ENCODE results near the gene PHACTR1.
A peak's percentile ranks its signal among the peaks of the same experiment; 100 is the strongest.

The PHACTR1 gene

GRCh38 chr6:13030396-13030795 lies 313.8 kb downstream of the PHACTR1 start:
- no peak for DNase-seq (ENCODE audit: low spot score)

GRCh38 chr6:13032566-13032965 lies 316.0 kb downstream of the PHACTR1 start:
- DNase-seq (ENCODE audit: low spot score), result no peak

DNA sequence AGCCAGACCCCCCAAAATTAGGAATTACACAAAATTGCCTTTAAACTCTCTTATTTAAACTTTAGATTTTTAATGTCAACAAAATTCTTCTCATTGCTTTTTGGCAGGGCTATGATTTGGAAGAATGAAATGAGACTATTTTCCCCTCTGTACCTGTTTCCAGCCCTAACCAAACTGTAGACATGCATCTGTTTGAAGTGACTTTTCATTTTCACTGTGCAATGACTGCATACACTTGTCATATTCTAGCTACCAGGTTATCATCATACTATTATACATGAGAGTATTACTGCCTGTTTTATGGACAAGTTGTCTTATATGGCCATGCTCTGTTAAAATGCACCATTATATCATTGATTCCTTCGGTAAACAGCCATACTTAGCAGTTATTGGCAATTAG lies 316.6 kb downstream of the PHACTR1 start:
- DNase-seq (ENCODE audit: low spot score), result no peak

DNA sequence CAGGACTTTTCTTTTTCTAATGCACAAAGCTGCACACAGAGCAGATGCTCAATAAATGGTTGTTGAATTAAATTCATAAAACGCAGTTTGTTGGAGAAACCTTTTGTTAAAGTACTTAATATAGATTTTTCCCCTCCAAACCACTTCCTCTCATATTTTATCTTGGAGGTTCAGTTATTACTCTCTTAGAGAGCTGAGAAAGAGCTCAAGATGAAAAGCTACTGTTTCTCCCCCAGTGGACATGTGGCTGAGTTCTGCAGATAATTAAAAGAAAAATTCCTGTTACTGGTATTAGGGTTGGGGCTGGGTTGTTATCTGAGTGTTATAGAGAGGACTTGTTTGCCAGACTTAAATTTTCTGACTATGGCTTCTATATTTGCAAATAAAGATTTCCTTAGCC lies 317.7 kb downstream of the PHACTR1 start:
- no peak for DNase-seq (ENCODE audit: low spot score)

- no peak for DNase-seq (ENCODE audit: low spot score)
These were observed 319.0 kb downstream of the PHACTR1 start for GRCh38 chr6:13035606-13036005.

DNA sequence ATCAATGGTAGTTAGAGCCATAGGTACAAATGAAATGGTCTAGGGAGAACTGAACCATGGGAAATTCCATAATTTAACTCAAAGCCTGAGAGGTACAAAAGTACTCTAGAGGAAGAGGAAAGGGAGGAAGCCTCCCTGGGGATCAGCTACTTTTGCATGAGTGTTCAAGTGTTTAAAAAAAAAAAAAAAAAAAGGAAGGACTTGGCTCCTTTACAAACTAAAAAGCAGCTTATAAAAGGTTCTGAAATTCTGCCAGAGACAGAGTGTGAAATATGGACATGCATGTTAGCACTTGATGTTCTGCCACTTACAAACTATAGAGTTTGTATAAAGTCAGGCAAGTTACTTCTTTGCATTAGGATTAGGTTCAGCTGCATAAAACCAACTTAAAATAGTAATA lies 321.7 kb downstream of the PHACTR1 start:
- no peak for DNase-seq (ENCODE audit: low spot score)

DNA sequence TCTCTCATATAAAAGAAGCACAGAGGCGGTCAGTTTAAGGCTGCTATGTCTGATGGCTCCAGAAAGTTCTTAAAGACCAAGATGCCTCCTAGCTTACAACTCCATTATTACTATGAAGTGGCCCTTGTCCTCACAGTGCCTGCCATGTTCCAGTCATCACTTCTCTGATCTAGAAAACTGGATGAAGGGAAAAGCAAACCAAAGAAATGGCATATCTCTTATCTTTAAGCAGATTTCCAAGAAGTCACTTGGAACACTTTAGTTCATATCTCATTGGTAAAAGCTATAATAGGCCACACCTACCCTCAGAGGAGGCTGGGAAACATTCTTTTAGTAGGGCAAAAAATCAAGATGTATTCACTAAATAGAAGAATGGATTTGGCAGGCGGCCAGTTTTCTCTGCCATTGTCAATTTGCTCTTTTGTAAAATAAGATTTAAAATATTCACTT lies 322.2 kb downstream of the PHACTR1 start:
- DNase-seq (ENCODE audit: low spot score), result no peak

GRCh38 chr6:13044390-13044789 lies 327.8 kb downstream of the PHACTR1 start:
- peak; percentile 53 for DNase-seq (ENCODE audit: low spot score)

DNA sequence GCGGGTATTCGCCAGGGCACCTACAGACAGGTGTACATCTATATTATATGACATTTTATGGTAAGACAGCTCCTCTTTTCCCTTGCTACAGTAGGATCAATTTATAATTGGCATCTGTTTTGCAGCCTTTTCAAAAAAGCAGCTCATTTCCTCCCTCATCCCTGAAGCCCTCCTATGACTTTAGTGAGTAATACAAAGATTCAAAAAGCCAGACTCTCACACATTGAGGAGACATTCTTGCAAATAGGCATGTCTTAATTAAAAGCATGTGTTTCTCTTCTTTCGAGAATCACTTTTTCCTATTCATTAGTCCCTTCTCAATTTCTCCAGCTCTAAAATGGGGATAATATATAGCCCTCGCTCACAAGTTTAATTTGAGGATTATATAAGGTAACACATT lies 328.3 kb downstream of the PHACTR1 start:
- no peak for DNase-seq (ENCODE audit: low spot score)

GRCh38 chr6:13045676-13046075 lies 329.1 kb downstream of the PHACTR1 start:
- no peak for DNase-seq (ENCODE audit: low spot score)

- no peak for DNase-seq (ENCODE audit: low spot score)
These were observed 329.5 kb downstream of the PHACTR1 start for GRCh38 chr6:13046084-13046483.

DNA sequence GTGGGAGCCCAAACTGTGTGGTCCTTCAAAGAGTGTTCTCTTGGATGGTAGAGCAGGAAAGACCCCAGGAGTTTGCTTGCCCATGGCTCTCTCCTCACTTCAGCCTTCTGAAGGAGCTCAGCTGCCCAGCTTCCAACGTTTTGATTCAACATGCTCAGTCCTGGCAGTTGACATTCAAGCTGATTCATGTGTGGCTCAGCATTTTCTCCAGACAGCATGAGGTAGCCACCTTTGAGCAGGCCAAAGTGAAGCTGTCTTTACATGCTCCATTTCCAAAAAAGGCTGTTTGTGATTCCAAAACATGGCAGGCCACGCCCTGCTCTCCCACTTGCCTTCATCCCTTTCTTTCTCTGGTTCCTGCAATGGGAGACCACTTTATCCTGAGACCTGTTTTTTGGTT lies 331.5 kb downstream of the PHACTR1 start:
- no peak for DNase-seq (ENCODE audit: low spot score)

GRCh38 chr6:13049666-13050254 lies 333.2 kb downstream of the PHACTR1 start:
- no peak for DNase-seq (ENCODE audit: low spot score)

DNA sequence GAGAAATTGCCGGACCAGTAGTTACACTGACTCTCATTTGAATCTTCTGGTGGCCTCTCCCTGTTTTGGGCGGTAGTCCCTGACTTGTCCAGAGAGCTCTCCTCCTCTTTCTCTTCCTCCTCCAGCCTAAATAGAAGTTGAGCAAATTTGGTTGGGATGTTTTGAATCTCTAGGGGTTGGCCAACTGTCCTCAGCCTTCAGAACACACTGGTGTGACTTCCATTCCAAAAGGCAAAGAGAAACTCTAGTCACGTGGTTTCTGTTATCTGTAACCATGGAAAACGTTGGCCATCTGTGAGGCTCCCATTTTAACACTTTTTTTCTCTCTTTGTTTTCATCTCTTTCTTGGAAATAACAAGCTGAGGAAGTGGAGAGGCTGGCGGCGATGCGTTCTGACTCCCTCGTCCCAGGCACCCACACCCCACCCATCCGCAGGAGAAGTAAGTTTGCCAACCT lies 336.5 kb downstream of the PHACTR1 start:
- DNase-seq (ENCODE audit: low spot score), result no peak

DNA sequence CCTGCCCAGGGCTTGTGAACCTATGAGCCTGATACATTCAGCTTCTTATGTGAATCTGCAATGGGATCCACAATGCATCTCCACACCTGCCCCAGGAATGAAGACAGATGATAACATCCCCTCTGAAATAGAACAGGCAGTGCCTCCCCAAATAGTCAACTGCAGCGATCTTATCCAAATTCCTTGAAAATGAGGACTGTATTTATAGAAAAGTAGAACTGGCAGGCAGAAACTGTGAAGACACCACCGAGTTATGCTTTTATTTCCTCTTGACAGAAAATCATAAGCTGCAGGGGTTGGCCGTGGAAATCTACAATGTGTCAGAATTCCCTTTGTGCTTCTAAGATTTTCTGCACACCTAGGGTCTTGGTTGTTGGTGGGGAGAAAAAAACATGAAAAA lies 341.5 kb downstream of the PHACTR1 start:
- DNase-seq (ENCODE audit: low spot score), result no peak

DNA sequence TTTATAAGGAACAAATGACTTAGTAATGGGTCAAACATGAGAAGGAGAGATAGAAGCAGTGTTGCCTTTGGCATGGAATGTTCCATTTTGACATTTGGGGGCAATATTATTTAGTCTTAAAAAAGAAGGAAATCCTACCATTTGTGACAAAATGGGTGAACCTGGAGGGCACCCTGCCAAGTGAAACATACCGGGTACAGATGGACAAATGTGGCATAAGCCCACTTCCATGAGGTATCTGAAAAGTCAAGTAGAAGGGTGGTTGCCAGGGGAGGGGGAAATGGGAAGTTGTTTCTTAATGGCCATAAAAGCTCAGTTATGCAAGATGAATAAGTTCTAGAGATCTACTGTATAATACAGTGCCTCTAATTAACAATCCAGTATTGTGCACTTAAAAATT lies 342.5 kb downstream of the PHACTR1 start:
- DNase-seq (ENCODE audit: low spot score), result no peak

DNA sequence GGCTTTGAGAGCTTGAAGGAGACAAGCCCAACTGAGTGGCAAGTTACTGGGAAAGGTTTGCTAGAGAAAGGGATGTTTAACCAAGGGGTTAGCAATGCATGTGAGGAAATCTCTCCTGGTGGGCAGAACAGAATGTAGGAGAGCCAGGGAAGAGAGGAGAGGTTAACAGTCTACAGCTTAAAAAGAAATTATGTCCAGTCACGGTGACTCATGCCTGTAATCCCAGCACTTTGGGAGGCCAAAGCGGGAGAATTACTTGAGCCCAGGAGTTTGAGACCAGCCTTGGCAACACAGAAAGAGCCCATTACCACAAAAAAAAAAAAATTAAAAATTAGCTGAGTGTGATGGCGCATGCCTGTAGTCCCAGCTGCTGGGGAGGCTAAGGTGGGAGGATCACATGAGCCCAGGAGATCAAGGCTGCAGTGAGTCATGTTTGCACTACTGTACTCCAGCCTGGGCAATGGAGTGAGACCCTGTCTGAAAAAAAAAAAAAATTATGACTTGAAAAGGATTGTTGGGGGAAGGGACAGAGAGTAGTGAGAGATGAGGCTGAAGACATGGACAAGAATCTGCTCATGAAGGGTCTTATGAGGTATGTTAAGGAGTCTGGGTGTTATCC lies 346.8 kb downstream of the PHACTR1 start:
- no peak for DNase-seq (ENCODE audit: low spot score)

DNA sequence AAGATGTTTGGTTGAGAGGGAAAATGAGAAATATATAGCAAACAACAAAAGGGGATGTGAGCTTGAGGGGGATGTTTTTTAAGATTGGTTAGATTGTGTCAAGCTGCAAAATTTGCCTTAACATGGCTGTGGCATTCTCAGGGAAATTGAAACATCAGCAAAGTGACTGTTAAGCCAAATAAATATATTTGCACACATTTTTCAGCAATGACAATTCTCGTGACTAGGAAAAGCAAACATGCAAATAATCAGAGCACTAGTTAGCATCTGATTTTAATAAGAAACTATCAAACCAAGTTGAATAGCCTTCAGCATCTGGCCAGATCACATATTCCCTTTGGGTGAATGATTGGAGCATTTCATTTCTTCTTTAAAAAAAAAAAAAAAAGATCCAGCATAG lies 349.0 kb downstream of the PHACTR1 start:
- no peak for DNase-seq (ENCODE audit: low spot score)

DNA sequence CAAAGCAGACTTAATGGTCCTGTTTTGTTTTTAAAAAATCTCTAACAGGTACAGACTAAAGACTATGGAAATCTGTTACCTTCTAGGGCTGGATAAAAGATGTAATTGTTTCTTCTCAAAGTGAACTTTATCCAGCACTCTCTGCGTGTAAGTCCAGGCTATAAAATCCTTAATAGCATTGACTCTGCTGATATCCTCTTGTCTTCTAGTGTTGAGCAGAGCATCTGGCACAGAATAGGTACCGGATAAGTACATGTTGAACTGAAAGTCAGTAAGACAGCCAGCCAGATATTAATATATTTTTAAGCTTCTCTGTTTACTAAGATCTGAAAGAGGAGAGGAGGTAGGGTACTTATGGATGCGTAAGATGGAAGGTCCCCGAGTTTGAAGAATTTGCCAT lies 349.5 kb downstream of the PHACTR1 start:
- no peak for DNase-seq (ENCODE audit: low spot score)

DNA sequence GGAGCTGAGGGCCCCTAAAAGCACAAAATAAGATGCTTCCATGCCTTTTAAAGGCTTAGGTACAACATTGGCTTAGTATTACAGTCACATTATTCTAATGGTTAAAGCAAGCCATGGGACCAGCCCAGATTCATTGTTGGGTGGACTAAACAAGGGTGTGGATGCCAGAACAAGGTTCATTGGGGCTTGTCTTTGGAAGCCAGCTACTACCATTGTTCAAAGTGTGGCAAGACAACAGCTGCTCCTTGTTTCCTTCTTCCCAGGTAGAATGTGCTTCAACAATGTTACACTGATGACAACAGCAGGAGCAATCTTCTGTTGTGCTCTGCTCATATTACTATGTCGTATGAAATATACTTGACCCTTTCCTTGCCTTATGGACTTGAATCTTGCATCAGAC lies 350.3 kb downstream of the PHACTR1 start:
- no peak for DNase-seq (ENCODE audit: low spot score)

DNA sequence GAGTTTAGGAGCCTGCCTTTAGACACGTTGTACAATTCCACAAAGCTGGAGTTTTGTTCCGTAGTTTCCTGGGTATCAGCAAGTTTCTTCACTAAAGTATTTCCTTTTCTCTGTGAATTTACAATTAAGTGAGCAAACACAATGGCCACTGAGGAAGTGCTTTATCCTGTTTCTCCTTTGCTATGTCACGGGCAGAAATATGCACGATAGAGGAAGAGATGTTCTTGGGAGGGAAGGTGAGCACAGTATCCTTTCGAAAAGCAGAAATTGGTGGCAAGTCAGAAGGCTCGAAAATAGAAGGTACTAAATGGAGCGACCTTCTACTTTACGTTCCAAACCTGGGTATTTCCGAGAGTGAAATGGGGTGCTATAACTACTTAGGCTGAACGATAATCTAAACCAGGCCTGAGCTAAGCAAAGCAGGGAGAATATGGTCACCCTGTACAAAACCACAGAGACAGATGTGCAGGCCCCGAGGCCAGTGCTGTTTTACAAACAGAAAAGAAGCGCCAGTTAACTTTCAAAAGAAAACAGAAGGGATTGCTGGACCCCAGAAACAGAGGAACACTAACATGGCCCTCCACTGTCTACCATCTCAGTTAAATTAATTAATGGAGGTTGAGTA lies 352.1 kb downstream of the PHACTR1 start:
- no peak for DNase-seq (ENCODE audit: low spot score)

DNA sequence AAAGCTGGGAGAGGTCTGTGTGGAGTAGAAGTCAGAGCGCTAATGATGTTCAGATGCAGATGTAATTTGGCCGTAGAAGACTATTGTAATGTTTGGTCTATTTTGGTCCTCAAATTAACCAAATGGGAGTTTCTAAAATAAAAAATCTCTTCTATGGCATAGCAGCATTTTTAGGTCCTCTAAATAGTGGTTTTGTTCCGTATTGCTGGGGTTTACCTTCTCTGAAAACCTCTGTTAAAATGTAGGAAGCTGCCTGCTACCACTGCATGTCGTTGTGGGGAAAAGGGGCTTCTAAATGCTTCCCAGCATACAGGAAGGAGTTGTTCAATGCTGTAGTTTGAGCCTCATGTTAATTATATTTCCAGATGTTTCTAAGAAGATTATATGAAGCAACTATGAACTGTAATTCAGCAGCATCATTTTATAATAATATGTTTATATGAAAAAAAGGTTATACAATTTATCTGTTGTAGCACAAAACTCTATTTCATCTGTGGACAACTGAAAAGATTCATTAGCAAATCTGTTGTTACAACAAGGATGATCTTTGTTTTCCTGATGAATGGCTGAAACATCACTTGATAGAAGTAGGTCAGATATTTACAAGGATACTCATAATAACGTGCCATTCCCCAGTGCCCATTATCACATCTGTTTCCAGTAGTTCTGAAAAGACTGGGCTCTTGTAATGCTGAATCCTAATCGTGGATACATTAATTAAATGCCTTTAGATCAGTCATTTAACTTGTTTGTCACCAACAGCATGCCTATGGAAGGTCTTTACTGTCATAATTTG lies 355.2 kb downstream of the PHACTR1 start:
- no peak for DNase-seq (ENCODE audit: low spot score)

Measured in NAMALWA (cell line).